K562 (cell line): ENCODE measurements around the gene TTC16. TPM values are rescaled to one million over a fixed set of nuclear protein-coding genes. Genes with fewer than 3 reads are reported as not detected.

ENCODE experiments used
- ATAC-seq: fragments of 200-7000 bp; cut with Tn5 transposase; 3 replicates; pipeline ENCODE4 v1.9.1; 2020; ENCODE audit warnings: moderate library complexity
- BruUV-seq: library from RNA; stranded (reverse); fragments of 400-500 nt; replicated peaks from 2 replicates; lab custom pipeline; 2021; lab: Mats Ljungman, UMichigan
- CTCF ChIA-PET: fragments of 300-600 bp; formaldehyde crosslinking; extraction: SDS; loops from one replicate; lab custom pipeline; 2021; ENCODE audit warnings: low intra/inter-chr PET ratio; lab: Yijun Ruan, JAX
- POLR2A ChIA-PET: fragments of 300-600, 350-650 bp; sonication (Branson Sonifier 250); formaldehyde crosslinking; extraction: SDS; loops from one replicate; lab custom pipeline; 2021; ENCODE audit warnings: antibody characterized with exemption, inconsistent platforms; lab: Yijun Ruan, JAX
- DNase-seq, 4 experiments: peaks; one replicate each; pipeline versions ENCODE4 v3.0.0 to v3.0.0-alpha.2; 2011 to 2018; ENCODE audit warnings: low spot score in 3 of 4, mixed read lengths in 3 of 4; ENCODE audit errors: extremely low read depth in 1 of 4
- FAIRE-seq: peaks from 2 replicates; lab custom pipeline; 2011; peaks lifted over from hg19 to GRCh38; lab: Jason Lieb, UNC
- H2AFZ ChIP-seq: 2 replicates; pipeline ENCODE4 v1.6.0; 2011; ENCODE audit warnings: low read depth, low read length, control low read depth, inconsistent platforms
- H3K27ac ChIP-seq: fragments of 200-600 bp; 3 replicates; pipeline ENCODE4 v1.8.0; 2011; ENCODE audit warnings: low read depth, mild to moderate bottlenecking, control low read depth, inconsistent platforms, low read length, moderate library complexity, mixed read lengths; ENCODE audit errors: extremely low read depth
- H3K27me3 ChIP-seq, 2 experiments: fragments of 300-600 bp in 1 of 2; 2 replicates in 1 of 2; 3 replicates in 1 of 2; pipeline versions ENCODE4 v1.6.0 to v1.8.0; 2011; ENCODE audit warnings: inconsistent platforms in 2 of 2, low read length in 2 of 2, mild to moderate bottlenecking in 1 of 2, mixed read lengths in 1 of 2, moderate library complexity in 1 of 2; ENCODE audit not compliant: control insufficient read depth in 2 of 2, insufficient read depth in 2 of 2
- H3K36me3 ChIP-seq: fragments of 300-600 bp; 3 replicates; pipeline ENCODE4 v1.8.0; 2011; ENCODE audit warnings: mild to moderate bottlenecking, low read length, inconsistent platforms; ENCODE audit not compliant: control insufficient read depth, insufficient read depth
- H3K4me1 ChIP-seq, 2 experiments: fragments of 200-600 bp in 1 of 2; replicated peaks in 1 of 2; 2 replicates in 1 of 2; 3 replicates in 1 of 2; pipeline versions ENCODE4 v1.5.1 to v1.8.0; 2011; ENCODE audit warnings: inconsistent platforms in 2 of 2, low read length in 2 of 2, mild to moderate bottlenecking in 1 of 2, mixed read lengths in 1 of 2, moderate library complexity in 1 of 2; ENCODE audit not compliant: control insufficient read depth in 2 of 2, insufficient read depth in 2 of 2
- H3K4me2 ChIP-seq: 2 replicates; pipeline ENCODE4 v1.6.1; 2011; ENCODE audit warnings: low read length, control low read depth, inconsistent platforms, mixed read lengths; ENCODE audit not compliant: insufficient read depth
- H3K4me3 ChIP-seq: fragments of 200-600 bp; sonication (generic), shearing (Covaris generic); 2 replicates; pipeline ENCODE4 v1.5.1; 2016; ENCODE audit warnings: control low read depth, inconsistent platforms
- H3K79me2 ChIP-seq: fragments of 200-600 bp; 3 replicates; pipeline ENCODE4 v1.8.0; 2011; ENCODE audit warnings: low read length, inconsistent platforms; ENCODE audit not compliant: control insufficient read depth, insufficient read depth
- H3K9ac ChIP-seq, 2 experiments: 2 replicates each; pipeline versions ENCODE4 v1.6.0 to v1.6.1; 2011; ENCODE audit warnings: low read depth in 2 of 2, low read length in 2 of 2, control low read depth in 1 of 2, inconsistent platforms in 1 of 2, mild to moderate bottlenecking in 1 of 2, mixed read lengths in 1 of 2; ENCODE audit not compliant: insufficient read depth in 1 of 2
- H3K9me1 ChIP-seq: one replicate; pipeline ENCODE4 v1.6.0; 2011; ENCODE audit warnings: inconsistent platforms, mild to moderate bottlenecking, low read length, moderate library complexity; ENCODE audit not compliant: control insufficient read depth, insufficient read depth
- H3K9me3 ChIP-seq: replicated peaks from 2 replicates; pipeline ENCODE4 v1.5.1; 2011; ENCODE audit warnings: low read depth, low read length, inconsistent platforms; ENCODE audit not compliant: control insufficient read depth, insufficient read depth
- H4K20me1 ChIP-seq: replicated peaks from 2 replicates; pipeline ENCODE4 v1.6.1; 2011; ENCODE audit warnings: low read length, inconsistent platforms, mixed read lengths; ENCODE audit not compliant: control insufficient read depth, insufficient read depth
- BMI1 ChIP-seq: fragments of 150-350 bp; IDR thresholded peaks from 2 replicates; pipeline ENCODE4 v1.6.1; 2014; ENCODE audit warnings: low read length
- MBD2 ChIP-seq: sonication (generic); IDR thresholded peaks from 2 replicates; pipeline ENCODE4 v1.6.1; 2016; ENCODE audit warnings: low read depth, borderline replicate concordance
- SREBF1 ChIP-seq: fragments of 150-350 bp; IDR thresholded peaks from 2 replicates; pipeline ENCODE4 v1.6.1; 2014; ENCODE audit warnings: antibody characterized with exemption, low read depth, low read length, borderline replicate concordance
- TOE1 ChIP-seq, 2 experiments: fragments of 450-650 bp in 1 of 2; sonication (generic) in 1 of 2; formaldehyde crosslinking in 1 of 2; IDR thresholded peaks; 2 replicates each; pipeline versions ENCODE4 v1.7.1 to v1.8.0; 2016 to 2022; ENCODE audit warnings: borderline replicate concordance in 2 of 2, mild to moderate bottlenecking in 2 of 2, antibody characterized with exemption in 1 of 2, inconsistent platforms in 1 of 2, low read depth in 1 of 2, missing genetic modification reagents in 1 of 2, moderate library complexity in 1 of 2
- ZEB2 ChIP-seq: fragments of 450-650 bp; IDR thresholded peaks from 2 replicates; pipeline ENCODE4 v1.6.1; 2016
- ZNF212 ChIP-seq: fragments of 450-650 bp; formaldehyde crosslinking; IDR thresholded peaks from 2 replicates; pipeline ENCODE4 v1.4.0; 2020; ENCODE audit warnings: mild to moderate bottlenecking
- WGBS: fragments of 100-300 bp; shearing (Covaris generic); methylation state at CpG from one replicate; pipeline ENCODE4 v1.1.6; 2016; ENCODE audit warnings: low coverage, mixed read lengths; ENCODE audit not compliant: insufficient coverage; ENCODE audit errors: missing lambda C conversion rate; 5-methylcytosine and 5-hydroxymethylcytosine counted together
- in situ Hi-C: fragments of 300-500 bp; cut with MboI; formaldehyde crosslinking; loops from 4 replicates; pipeline ENCODE4 v1.15.0; 2018; ENCODE audit warnings: inconsistent platforms, mixed read lengths
- intact Hi-C: fragments of 100-400 bp; cut with micrococcal nuclease; formaldehyde crosslinking; loops from 2 replicates; pipeline ENCODE4 v1.14.2; 2022
- polyA plus RNA-seq, 8 experiments: library from polyadenylated mRNA; depleted of rRNA in 4 of 8; stranded (reverse) in 5 of 8; unstranded in 3 of 8; fragments of >200 nt; fragmentation: Nextera tagmentation in 2 of 8; fragmentation: Illumina TruSeq in 1 of 8; extraction: Ambion mirVana in 2 of 8; extraction: Trizol in 1 of 8; gene quantifications; 2 replicates each; pipeline versions ENCODE4 v1.2.1 to v1.2.3, GENCODE V29; 2011 to 2014; ENCODE audit warnings: inconsistent platforms in 1 of 8, missing spikeins in 1 of 8
- total RNA-seq, 7 experiments: library from RNA; depleted of rRNA in 6 of 7; stranded (reverse); fragments of >200 nt in 6 of 7; fragmentation: Illumina TruSeq in 2 of 7; extraction: Trizol in 2 of 7; gene quantifications; 2 replicates each; pipeline versions ENCODE4 v1.2.1 to v1.2.3, GENCODE V29; 2011 to 2021; ENCODE audit warnings: low replicate concordance in 1 of 7

Gene TTC16
- total and polyA plus RNA-seq, 9 of the 15 experiments (the other 6 are each of a cell fraction or from before 2014, with no cell fraction given): 0.11 TPM; not detected in 8

GRCh38 chr9:127731938-127732337 is 16.1 kb downstream of the TTC16 start (continued):
- TF ChIP-seq ZNF212 (CRISPR knock-in tag): no peak

GRCh38 chr9:127732444-127732843 is 16.6 kb downstream of the TTC16 start:
- H3K27me3 ChIP-seq: no peaks in the 10 kb centered on the region
- POLR2A ChIA-PET: interaction anchor here (0.9 to 1.1 kb wide), 2 partner anchors 17 to 50 kb away, joined by 3 to 4 read pairs; partner anchors contain the start of genes PTRH1 and TTC16
- ATAC-seq: no peak
- H3K4me1 ChIP-seq: peaks cover 7 to 37% of the 10 kb centered on the region in 2 experiments; a peak in 4 of 5 replicates
- CTCF ChIA-PET: no interaction called here
- TF ChIP-seq BMI1 (no peak), MBD2 (no peak), TOE1 (IDR thresholded peaks at IDR 0.05; ENCODE audit: borderline replicate concordance) (no peak), TOE1 (CRISPR knock-in tag; IDR thresholded peaks at IDR 0.05; ENCODE audit: borderline replicate concordance, low read depth) (no peak), ZEB2 (no peak), SREBF1 (no peak)
- FAIRE-seq: no peak
- H3K9ac ChIP-seq: peak overlapping the region in 1 of 2 experiments; percentile 42; a peak in 1 of 4 replicates
- H3K9me3 ChIP-seq: no peaks in the 10 kb centered on the region
- no peak overlapping the region for H3K4me2 ChIP-seq
- no peak overlapping the region for H3K27ac ChIP-seq
- no peak overlapping the region for H2AFZ ChIP-seq
- WGBS: 81% methylated on average over 10 of the region's 21 CpGs
- peaks cover 4% of the 10 kb centered on the region; the same call in 2 of the 3 replicates for H3K79me2 ChIP-seq
- BruUV-seq: no TSS peak
- H3K36me3 ChIP-seq: no peaks in the 10 kb centered on the region
- no peak for DNase-seq
- no peaks in the 10 kb centered on the region for H3K9me1 ChIP-seq
- no peaks in the 10 kb centered on the region; the same call in 1 of the 2 replicates for H4K20me1 ChIP-seq
- no peak overlapping the region for H3K4me3 ChIP-seq
- intact Hi-C loops (loop anchor here (10.0 kb wide), 1 partner anchor 302 kb away; no protein-coding TSS in a partner anchor), in situ Hi-C loops (loop anchor here (10.0 kb wide), 1 partner anchor 138 kb away; no protein-coding TSS in a partner anchor)
